SK-N-SH treated with all-trans-retinoic acid at 6 μM for 48 hours (cell line): ENCODE results near the gene UBN2.
A peak's percentile ranks its signal among the peaks of the same experiment; 100 is the strongest.

ENCODE experiments used
- ATAC-seq: fragments of 200-7000 bp; cut with Tn5 transposase; 3 replicates; pipeline ENCODE4 v1.9.1; 2020; ENCODE audit warnings: mild to moderate bottlenecking, moderate library complexity
- ARNTL ChIP-seq: fragments of 450-650 bp; formaldehyde crosslinking; IDR thresholded peaks from 2 replicates; pipeline ENCODE4 v1.5.0; 2020; ENCODE audit warnings: low read depth, mild to moderate bottlenecking, moderate library complexity, borderline replicate concordance
- BACH2 ChIP-seq: fragments of 250-450 bp; sonication (Bioruptor Pico); IDR thresholded peaks from 2 replicates; pipeline ENCODE4 v1.9.0; 2021; ENCODE audit warnings: mild to moderate bottlenecking, borderline replicate concordance
- CREB5 ChIP-seq: fragments of 250-450 bp; sonication (Bioruptor Pico); IDR thresholded peaks from 2 replicates; pipeline ENCODE4 v1.5.1; 2020; ENCODE audit warnings: low read depth, mild to moderate bottlenecking, moderate library complexity
- CSDC2 ChIP-seq: fragments of 250-450 bp; sonication (Bioruptor Pico); IDR thresholded peaks from 2 replicates; pipeline ENCODE4 v1.5.0; 2020; ENCODE audit warnings: mild to moderate bottlenecking, moderate library complexity
- CSRNP3 ChIP-seq: fragments of 250-450 bp; sonication (Bioruptor Pico); IDR thresholded peaks from 2 replicates; pipeline ENCODE4 v1.5.1; 2021; ENCODE audit warnings: mild to moderate bottlenecking, moderate library complexity
- ESRRG ChIP-seq: fragments of 250-450 bp; sonication (Bioruptor Pico); IDR thresholded peaks from 2 replicates; pipeline ENCODE4 v1.6.1; 2021; ENCODE audit warnings: mild to moderate bottlenecking
- GLIS3 ChIP-seq: fragments of 250-450 bp; sonication (Bioruptor Pico); IDR thresholded peaks from 2 replicates; pipeline ENCODE4 v1.5.0; 2020; ENCODE audit warnings: mild to moderate bottlenecking, moderate library complexity
- ISL1 ChIP-seq: fragments of 250-450 bp; sonication (Bioruptor Pico); IDR thresholded peaks from 2 replicates; pipeline ENCODE4 v2.1.2; 2022; ENCODE audit warnings: mild to moderate bottlenecking, moderate library complexity
- PATZ1 ChIP-seq: fragments of 250-450 bp; sonication (Bioruptor Pico); IDR thresholded peaks from 2 replicates; pipeline ENCODE4 v1.8.0; 2020; ENCODE audit warnings: mild to moderate bottlenecking, moderate library complexity, borderline replicate concordance
- POU6F1 ChIP-seq: fragments of 250-450 bp; sonication (Bioruptor Pico); IDR thresholded peaks from 2 replicates; pipeline ENCODE4 v1.8.0; 2021; ENCODE audit warnings: low read depth, mild to moderate bottlenecking, moderate library complexity, borderline replicate concordance
- PPARA ChIP-seq: fragments of 250-450 bp; sonication (Bioruptor Pico); IDR thresholded peaks from 2 replicates; pipeline ENCODE4 v1.5.0; 2020; ENCODE audit warnings: mild to moderate bottlenecking, borderline replicate concordance
- RARB ChIP-seq: fragments of 250-450 bp; sonication (Bioruptor Pico); IDR thresholded peaks from 2 replicates; pipeline ENCODE4 v1.8.0; 2021; ENCODE audit warnings: mild to moderate bottlenecking, moderate library complexity
- SNAI2 ChIP-seq: fragments of 250-450 bp; sonication (Bioruptor Pico); IDR thresholded peaks from 2 replicates; pipeline ENCODE4 v1.5.0; 2020; ENCODE audit warnings: mild to moderate bottlenecking, moderate library complexity
- TCF4 ChIP-seq: fragments of 250-450 bp; sonication (Bioruptor Pico); IDR thresholded peaks from 2 replicates; pipeline ENCODE4 v1.8.0; 2021; ENCODE audit warnings: mild to moderate bottlenecking, moderate library complexity, borderline replicate concordance
- TSHZ2 ChIP-seq: fragments of 250-450 bp; sonication (Bioruptor Pico); IDR thresholded peaks from 2 replicates; pipeline ENCODE4 v1.5.0; 2020; ENCODE audit warnings: mild to moderate bottlenecking, moderate library complexity
- ZC3H10 ChIP-seq: fragments of 250-450 bp; sonication (Bioruptor Pico); IDR thresholded peaks from 2 replicates; pipeline ENCODE4 v1.5.1; 2021; ENCODE audit warnings: mild to moderate bottlenecking, moderate library complexity
- ZFP3 ChIP-seq: fragments of 250-450 bp; sonication (Bioruptor Pico); IDR thresholded peaks from 2 replicates; pipeline ENCODE4 v1.5.0; 2020; ENCODE audit warnings: mild to moderate bottlenecking, moderate library complexity
- ZFP30 ChIP-seq: fragments of 450-650 bp; formaldehyde crosslinking; IDR thresholded peaks from 2 replicates; pipeline ENCODE4 v1.5.0; 2022; ENCODE audit warnings: mild to moderate bottlenecking, moderate library complexity
- ZNF70 ChIP-seq: fragments of 450-650 bp; formaldehyde crosslinking; IDR thresholded peaks from 2 replicates; pipeline ENCODE4 v1.5.0; 2020; ENCODE audit warnings: mild to moderate bottlenecking, moderate library complexity
- ZNF8 ChIP-seq: fragments of 450-650 bp; formaldehyde crosslinking; IDR thresholded peaks from 2 replicates; pipeline ENCODE4 v1.5.0; 2020; ENCODE audit warnings: mild to moderate bottlenecking, moderate library complexity

UBN2 gene

GRCh38 chr7:139300390-139300789, 69.4 kb downstream of the UBN2 start:
- no peak for TF ChIP-seq GLIS3 (CRISPR knock-in tag)
- peak; percentile 70 for ATAC-seq

GRCh38 chr7:139304517-139304916, 73.5 kb downstream of the UBN2 start:
- no peak for ATAC-seq
- TF ChIP-seq PATZ1 (CRISPR knock-in tag), result no peak
- 0 out of 2 replicates have a peak, but pooled peaks have one; percentile 17 for TF ChIP-seq TSHZ2 (CRISPR knock-in tag)
- no peak for TF ChIP-seq ZNF8
- TF ChIP-seq CREB5 (CRISPR knock-in tag), result no peak
- TF ChIP-seq ZNF70 (CRISPR knock-in tag), result no peak
- TF ChIP-seq SNAI2, result no peak
- TF ChIP-seq CSDC2 (CRISPR knock-in tag), result no peak
- TF ChIP-seq ZC3H10, result no peak
- TF ChIP-seq TCF4 (CRISPR knock-in tag), result peak; percentile 67; the same call in 1 of the 2 replicates
- no peak for TF ChIP-seq POU6F1 (CRISPR knock-in tag)
- TF ChIP-seq ZFP30, result no peak
- TF ChIP-seq ZFP3 (CRISPR knock-in tag), result no peak
- TF ChIP-seq BACH2 (CRISPR knock-in tag), result no peak
- no peak for TF ChIP-seq PPARA (CRISPR knock-in tag)
- TF ChIP-seq GLIS3 (CRISPR knock-in tag), result no peak
- peak; percentile 24; the same call in 1 of the 2 replicates for TF ChIP-seq ISL1 (CRISPR knock-in tag)

GRCh38 chr7:139317939-139318505, 87.0 kb downstream of the UBN2 start:
- no peak for TF ChIP-seq TCF4 (CRISPR knock-in tag)
- no peak for TF ChIP-seq ARNTL (CRISPR knock-in tag)
- no peak for TF ChIP-seq CSDC2 (CRISPR knock-in tag)
- TF ChIP-seq RARB (CRISPR knock-in tag), result no peak
- TF ChIP-seq ZC3H10, result no peak
- no peak for TF ChIP-seq BACH2 (CRISPR knock-in tag)
- TF ChIP-seq PPARA (CRISPR knock-in tag), result no peak
- TF ChIP-seq CSRNP3 (CRISPR knock-in tag), result no peak
- TF ChIP-seq ISL1 (CRISPR knock-in tag), result no peak
- no peak for TF ChIP-seq ESRRG
- TF ChIP-seq TSHZ2 (CRISPR knock-in tag), result no peak
- ATAC-seq, result no peak
